Activated naive CD4-positive, alpha-beta T cell treated with Interleukin-2 at 50 U/mL for 16 hours (primary cell): Measurements from ENCODE around the gene ASCL5.

ENCODE experiments used
- DNase-seq: peaks from one replicate; pipeline ENCODE4 v3.0.0-alpha.2; 2020

ASCL5 gene

DNA sequence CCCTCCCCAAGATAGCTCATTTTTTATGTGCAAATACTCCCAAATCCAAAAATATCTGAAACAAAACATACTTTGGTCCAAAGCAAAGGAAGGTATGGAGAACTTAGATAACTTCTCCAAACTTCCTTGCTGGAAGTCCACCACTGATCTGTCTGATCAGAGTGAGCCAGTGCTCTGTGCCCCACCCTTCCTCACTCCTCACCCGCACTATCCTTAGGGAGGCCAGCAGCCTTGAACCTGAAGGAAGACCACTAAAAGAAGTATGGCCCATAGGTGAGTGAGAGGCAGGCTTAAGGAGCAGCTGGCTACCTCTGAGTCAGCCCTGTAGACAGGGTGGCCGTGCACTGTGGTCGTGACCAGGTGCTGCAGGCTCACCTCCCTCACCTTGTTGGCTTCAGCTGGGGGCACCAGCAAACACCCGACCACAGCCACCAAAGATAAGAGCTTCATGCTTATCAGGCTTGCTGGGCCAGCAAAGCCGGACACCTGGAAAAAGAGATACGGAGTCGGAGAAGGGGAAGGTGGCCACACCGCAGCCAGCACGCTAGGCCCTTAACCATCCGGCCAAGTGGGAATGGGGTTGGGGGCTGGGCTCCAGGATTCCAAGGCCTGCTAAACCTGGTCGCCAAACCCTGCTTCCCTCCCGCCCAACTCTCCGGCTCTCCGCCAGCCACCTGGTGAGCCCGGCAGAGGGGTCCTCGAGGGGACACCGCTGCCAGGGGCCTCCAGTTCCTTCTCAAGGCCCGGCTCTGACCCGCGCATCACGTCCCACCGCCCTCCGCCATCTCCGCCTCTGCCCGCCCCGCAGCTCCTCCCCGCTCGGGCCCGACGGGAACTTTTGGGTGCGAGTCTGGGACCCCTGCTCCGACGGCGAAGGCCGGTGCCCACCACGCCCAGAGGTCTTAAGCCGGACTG lies 26.7 kb upstream of the ASCL5 start:
- no peak for DNase-seq

DNA sequence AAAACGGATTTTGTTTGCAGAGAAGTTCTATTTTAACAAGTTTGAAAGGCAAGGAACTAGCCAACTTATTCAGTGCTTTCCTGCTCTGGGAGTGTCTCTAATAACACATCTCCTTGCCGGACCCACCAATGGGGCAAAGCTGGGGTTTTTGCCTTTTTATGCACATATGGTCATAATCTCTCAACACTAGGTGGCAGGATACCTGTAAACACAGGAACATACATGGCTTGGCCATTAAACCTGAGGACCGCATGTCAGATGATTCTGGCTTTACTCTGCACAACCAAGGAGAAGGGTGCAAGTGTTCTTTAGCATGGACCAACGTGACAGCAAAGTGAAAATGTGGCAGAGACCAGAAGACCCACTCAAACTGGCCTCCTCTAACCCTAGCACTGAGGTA lies 22.4 kb upstream of the ASCL5 start:
- no peak for DNase-seq

DNA sequence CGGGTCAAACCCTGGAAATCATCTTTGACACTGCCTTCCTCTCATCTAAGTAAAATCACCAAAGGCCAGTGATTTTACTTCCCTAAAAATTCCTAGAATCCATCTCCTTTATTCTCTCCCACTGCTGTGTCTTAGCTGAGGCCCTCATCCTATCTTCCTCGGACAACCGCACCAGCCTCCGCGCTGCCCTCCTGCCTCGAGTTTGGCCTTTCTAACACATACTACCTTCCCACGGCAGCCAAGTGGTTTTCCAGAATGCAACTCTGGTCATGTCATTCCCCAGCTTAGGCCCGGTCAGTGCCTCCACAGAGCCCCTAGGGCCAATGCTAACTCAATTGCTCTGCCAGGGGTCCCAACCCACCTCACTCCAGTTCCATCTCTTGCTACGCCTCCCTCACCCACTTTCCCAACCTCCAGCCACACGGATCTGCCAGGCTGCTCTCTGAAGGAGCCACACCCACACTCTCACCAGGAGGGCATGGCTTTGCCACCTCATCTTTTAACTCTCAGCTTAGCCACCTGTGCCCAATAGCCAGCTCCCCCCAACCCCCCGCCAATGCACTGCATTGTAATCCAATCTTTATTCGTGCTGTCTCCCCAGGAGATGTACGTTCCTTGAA lies 20.5 kb upstream of the ASCL5 start:
- DNase-seq = no peak

DNA sequence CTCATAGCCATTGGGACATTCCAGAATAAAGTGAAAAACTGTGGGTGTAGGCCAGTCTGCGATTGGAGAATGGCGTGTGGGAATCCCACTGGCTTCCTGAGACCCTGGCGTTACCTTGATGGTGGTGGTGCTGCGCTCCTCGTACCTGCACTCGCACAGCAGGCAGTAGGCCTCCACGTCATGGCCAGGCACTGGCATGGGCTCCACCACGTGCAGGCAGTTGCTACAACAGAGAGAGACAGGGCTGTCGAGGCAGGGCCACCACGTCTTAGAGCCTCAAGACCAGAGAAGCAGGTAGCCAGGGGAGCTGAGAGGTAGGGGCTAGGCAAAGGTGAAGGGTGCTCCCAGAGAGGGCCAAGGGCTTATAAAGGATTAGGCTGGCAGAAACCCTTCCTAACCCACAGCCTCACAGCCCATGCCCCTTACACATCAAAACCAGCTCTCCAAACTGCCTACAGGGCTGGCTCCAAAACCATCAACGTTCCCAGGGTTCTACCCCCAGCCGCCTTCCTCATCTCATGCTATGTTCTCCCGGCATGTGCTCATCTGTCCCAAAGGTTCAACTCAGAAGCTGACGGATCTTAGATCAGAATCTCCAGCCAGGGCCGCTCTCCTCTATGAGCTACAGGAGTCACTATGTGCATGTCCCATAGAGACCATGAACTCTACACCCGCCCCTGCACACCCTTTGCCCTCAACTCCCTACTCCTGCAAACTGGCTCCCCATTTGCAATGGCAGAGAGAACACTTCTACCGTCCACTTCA lies 19.8 kb upstream of the ASCL5 start:
- no peak for DNase-seq

DNA sequence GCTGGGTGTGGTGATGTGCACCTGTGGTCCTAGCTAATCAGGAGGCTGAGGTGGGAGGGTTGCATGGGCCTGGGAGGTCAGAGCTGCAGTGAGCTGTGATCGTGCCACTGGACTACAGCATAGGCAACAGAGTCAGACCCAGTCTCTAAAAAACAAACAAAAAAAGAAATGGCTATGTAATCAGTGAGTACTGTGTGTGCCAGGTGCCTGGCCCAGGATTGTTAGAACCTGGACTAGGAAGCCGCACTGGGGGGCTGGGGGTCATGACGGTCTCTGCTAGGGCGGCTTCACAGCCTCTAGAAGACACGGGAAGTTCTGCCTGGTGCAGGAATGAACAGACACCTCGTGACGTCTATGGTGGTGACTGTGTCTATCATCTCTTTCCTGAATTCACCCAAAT lies 18.8 kb upstream of the ASCL5 start:
- no peak for DNase-seq

DNA sequence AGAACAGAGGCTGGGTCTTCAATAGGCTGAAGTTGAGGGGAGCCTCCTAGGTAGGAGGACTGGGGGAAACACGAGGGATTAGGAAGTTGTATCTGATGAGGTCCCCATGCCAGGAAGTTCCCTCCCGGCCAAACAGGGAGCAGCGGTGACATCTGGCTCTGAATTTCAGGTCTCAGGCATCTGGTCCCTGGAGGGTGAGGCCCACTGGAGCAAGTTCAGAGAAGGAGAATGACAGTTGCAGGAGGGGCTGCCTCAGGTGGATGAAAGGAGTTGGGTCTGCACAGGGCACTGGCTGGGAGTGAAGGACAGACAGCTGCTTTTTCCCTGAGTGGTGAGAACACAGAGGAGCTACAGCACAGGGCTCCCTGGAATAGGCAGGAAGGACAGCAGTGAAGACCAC lies 18.1 kb upstream of the ASCL5 start:
- DNase-seq = no peak

DNA sequence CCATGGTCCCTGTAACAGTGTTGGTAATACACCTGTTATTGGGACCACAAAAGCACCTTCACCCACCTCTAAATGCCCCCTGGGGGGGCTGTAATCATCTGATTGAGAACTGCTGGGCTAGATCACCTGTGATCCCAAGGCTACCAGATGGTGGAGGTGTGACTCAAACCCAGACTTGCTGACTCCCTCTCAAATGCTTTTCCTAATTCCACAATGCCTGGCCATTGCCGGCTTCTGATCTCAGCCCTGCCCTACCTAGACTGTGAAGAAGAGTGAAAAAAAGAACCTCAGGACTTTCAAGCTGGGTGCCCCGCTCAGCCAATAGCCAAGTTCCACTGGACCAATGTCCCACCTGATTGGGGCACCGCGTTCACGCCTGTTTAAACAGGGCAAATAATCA lies 17.7 kb upstream of the ASCL5 start:
- DNase-seq = no peak

DNA sequence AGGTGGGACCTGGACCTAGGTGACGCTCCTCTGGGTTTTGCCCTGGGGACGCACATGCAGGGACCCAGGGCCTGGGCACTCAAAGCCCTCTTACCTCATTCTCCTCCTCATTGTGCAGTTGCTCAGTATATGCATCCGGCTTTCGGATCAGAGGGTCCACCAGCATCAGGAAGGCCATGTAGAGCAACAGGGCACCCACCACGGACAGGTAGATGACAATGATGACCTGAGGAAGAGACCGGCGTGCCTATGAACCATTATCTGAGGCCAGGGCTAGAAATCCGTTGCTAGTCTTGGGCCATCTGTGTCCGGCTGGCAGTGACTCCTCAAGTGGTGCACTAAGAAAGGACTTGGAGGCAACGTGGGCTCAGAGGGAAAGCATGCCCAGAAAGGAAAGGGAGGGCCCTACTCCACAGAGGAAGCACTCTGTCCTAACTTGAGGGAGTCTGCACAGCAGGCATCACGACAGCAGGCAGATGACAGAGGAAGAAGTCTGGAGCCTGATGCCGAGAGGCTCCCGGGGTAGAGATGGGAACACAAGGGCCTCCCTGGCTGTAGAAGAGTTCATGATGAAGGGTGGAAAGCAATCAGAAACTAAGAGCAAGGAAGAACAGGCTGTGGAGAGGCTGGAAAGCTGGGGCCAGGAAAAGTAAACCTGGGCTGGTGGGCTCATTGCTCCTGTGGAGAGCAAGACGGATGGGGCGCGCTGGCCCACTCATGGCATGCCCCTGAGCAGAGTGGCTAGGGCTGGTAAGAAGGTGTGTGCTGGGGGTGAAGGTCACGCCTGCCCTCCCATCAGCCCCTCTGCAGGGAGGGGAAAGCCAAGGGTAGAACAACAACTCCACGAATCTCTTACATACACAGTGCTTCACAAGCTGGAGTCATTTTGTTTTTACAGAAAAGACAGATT lies 17.0 kb upstream of the ASCL5 start:
- no peak for DNase-seq

DNA sequence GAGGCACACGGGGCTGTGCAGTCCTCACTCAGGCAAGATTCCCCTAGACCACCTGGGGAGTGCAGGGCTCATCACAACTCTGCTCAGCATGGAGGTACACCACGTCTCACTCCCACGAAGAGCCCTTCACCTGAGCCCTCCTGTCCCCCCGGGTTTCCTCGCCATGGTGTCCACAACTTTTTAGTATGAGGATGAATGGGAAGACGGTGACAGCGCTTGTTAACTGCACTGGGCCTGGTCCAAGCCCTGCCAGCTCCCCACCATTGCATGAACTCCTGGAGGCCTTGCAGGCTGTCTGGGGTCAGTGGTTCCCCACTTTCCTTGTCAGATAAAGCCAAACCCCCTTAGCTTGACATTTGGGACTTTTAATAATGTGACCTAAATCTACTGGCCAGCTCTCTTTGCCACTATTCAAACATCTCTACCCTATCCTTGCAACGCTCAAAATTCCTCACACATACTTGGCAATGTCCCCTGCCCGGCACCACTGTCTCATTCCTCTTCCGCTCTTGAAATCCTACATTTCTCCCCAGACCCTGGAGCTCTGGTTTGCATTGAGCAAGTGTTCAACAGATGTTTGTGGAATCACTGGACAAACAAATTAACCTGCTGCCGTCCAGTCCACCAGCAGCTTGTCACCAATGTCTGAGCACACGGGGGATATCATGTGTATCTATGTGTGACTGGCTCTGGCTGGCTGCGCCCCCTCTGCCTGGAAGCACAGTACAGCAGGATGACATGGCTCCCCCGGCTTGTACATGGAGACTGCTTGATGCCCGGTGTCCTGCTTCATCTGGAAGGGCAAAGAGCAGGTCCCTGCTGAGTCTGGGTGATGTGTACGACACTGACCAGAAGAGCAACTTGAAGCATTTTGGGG lies 16.1 kb upstream of the ASCL5 start:
- DNase-seq = no peak

DNA sequence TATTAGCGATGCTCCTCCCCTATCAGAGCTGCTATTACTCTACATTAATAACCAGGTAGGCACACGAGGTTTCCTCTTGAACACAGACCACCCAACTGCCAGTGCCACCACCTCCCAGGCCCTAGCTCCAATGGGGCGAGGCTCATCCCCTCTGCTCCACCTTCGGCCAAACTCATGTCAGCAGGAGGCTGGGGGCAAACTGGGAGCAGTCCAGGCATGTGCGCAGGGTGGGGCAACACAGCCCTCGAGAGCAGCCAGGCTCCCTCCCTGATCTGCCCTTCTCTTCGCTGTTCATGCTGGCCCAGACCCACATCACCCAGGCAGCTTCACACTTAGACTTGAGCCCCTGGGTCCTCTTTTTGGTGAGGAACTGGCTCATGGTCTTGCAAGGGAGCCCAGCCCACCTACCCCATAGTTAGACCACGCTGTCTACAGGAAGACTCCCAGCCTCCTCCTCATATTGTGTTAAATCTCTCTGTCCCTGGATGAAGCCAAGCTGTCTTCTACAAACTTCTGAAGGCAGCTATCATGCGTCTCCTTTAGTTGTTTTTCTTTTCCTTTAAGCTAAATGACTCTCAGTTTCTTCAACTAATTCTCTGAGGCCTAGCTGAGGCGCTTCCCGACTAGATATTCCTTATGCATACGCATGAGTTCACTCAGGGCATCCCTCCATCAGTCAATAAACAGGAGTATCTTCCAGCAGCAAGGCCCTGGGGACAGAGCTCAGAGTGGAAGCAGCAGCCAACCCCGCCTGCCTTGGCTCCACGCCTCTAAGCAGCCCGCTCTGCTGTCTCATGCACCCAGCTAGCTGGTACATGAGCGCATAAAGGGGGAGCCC lies 15.2 kb upstream of the ASCL5 start:
- no peak for DNase-seq

DNA sequence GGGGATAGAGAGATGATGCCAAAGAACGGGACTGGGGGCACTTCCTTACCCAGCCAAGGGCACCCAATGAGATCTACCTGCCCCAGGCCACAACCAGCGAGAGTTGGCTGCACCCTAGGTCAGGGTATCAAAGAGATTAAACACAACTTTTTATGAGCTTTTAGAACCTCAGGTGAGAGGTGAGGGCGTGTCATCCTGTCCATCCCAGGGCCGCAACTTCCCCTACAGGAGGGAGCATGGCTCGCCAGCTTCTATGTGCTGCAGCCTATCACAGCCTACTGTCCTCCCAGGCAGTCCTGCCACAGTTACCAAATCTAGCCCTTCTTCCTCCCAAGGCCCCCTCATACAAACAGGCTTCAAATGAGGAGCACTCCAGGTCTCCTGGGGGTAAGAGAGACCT lies 14.4 kb upstream of the ASCL5 start:
- DNase-seq = no peak

DNA sequence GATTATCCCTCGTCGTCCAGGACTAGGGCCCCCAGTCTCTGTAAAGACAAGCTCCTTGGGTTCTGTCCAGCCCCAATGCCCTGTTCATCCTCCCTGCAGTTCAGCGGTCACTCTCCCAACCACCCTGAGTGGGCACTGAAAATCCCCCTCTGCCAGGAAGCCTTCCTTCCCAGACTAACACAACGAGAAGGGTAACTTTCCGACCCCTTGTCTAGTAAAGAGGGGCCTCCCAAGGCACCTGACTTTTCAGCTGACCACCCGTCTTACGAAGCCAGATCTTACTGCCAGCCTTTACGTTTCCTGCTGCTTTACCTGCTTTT lies 13.9 kb upstream of the ASCL5 start:
- no peak for DNase-seq

DNA sequence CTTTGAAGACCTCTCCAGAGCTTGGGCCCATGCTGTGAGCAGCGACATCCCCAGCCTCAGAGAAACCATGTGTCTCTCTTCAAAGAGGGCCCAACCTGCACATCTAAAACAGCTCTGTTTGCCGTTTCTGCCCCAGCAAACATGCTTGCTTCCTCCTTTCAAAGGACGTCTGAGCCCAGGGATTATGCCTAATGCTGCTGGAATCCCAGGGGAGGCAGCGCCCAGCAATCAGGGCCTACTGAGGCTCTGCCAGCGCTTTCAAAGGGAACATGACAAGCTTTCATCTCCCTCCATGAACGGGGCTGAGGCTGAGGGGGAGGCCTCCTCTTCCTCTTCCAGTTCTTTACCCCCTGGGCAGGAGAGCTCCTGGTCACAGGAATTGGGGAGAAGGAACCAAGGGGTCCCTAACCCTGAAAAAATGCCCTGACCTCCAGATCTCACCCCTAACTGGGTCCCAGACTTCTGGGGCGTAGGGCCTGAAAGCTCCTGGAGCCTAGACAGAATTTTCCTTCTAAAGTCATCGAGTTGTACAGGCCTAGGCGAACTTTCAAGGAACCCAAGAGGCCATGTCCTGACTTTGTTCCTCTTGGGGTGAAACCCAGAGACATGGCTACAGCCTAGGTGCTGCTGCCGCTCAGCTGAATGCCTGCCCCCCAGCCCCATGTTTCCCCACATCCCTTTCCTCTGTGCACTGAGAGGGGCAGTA lies 13.4 kb upstream of the ASCL5 start:
- no peak for DNase-seq

DNA sequence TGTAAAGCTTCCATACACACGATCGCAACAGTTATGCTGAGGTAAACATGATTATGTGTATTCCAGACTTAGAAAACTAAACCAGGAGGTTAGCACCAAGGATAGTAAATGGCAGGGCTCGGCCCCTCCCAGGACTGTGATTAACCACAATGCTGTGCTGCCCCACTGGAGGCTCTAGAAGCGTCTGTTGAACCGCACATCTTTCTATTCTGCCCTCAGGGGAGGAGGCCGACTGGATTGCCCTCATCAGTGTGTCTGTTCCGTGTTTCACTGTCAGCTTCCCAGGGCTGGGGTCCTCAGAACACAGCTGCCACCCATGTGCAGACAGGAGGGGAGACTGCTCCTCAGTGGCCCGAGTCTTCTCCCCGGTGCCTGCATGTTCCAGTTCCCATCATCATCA lies 12.8 kb upstream of the ASCL5 start:
- DNase-seq = no peak

DNA sequence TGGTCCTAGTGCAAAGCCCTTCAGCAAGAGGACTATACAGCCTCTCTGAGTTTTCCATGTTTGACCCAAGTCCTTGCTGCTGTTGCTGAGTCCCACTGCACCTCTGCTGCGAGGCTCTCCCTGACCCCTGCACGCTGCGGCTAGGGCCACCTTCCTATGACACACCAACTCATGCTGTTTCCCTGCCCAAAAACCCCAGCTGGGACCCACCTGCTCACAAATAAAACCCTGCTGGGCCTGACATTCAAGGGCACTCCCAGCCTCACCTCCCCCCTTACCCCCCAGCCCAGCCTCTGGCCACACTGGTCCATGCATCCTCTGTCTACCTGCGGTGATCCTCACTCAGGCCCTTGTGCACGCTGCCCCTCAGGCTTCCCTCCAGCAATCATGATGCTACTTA lies 12.3 kb upstream of the ASCL5 start:
- no peak for DNase-seq

DNA sequence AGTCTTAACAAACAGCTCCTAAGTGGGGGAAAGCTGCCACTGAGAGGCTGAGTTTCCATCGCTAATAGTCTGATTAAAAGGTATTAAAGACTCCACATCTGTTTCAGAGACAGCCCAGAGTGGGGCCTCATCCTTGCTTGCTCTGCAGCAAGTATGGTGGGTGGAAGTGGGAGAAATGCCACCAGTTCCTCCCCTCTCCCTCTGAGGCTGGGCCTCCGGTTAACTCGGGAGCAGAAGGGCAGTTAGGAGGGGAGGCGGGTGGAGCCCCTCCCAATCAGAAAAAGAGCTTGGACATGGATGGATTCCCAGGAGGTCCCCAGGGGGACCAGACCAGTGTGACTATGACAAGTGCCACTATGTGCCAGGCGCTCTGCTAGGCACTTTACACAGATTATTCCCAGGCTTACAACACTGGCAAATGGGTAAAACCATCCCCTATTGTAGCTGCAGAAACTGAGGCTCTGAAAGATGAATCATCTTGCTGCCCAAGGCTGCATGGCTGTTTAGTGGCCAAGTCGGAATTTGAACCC lies 11.4 kb upstream of the ASCL5 start:
- no peak for DNase-seq

DNA sequence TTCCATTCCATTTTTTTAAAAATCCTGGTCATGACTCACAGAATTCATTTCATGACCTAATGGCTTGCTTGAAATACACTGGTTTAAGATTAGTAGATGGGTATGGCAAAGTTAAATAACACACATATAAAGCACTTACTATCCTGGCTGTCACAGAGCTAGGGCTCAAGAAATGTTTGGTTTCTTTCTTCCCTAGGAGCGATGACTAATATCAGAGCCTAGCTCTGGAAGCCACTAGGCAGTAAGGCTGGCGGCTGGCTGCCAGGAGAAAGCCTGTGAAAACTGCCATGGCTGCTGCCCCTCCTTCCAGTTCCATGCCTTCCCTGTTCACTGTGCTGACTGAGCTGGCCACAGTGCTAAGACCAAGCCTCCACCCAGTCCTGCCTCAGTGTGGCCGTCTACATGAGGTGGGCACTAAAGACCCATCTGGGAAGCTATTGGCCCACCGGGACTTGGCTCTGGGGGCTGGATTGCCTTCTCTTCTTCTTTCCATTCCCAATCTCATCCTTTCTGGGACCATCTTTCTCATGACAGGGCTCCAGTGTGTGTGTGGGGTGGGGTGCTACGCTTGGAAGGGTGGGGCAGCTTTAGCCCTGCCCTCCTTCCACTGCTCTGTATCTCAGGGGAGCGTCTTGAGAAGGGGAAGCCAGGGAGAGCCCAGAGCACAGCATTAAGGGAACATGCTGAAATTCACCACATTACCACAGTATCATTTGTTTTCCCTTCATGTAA lies 10.8 kb upstream of the ASCL5 start:
- DNase-seq = no peak

DNA sequence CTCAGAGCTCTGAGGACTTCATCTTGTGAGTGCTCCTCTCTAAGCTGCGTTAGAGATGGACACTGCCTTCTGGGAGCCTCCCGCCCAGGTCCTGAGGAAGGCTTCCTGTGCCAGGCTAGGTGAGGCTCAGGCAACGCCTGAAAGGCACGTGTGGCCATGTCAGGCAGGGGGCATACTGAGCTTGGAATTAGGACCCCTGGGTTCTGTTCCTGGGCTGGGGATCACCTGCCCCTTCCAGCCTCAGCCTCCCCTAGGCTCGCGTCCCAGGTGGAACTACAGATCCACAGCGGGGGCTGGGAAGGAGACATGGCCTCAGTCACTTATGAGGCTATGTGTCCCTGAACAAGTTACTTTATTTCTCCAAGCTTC lies 10.0 kb upstream of the ASCL5 start:
- DNase-seq = no peak

DNA sequence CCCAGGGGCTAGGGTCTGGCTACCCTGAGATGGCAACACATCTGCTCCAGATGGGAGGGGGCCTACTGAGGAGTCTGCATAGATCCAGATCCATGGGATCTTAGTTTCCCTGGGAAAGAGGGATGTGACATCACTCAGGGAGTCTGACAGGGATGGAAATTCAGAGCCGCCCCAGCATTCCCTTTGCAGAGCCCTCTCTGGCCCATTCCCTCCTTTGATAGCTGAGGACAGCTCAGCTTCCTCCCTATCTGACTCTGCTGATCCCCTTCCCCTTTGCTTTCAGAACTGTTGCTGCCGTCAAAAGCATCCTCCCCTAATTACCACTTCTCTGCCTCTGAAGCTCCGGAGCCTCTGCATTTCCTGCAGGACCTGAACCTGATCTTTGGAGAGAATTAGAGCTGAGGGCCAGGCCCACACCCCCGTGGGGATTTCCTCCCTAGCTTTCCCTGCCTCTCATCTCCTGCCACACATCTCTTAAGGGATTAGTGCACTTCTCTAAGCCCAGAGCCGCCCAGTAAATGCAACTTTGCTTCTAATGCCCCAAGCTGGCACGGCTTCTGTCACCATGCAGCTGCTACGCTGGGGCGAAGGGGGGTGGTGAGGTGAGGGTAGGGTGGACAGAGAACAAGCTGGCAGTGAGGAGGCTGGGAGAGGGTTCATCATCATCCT lies 9.5 kb upstream of the ASCL5 start:
- DNase-seq = no peak
